Stimulated activated naive CD8-positive, alpha-beta T cell treated with anti-CD3 and anti-CD28 coated beads, Interleukin-15, Interleukin-2, amounts not matched to agents 100 U/mL and 50 U/mL, for 24 hours (primary cell): ENCODE measurements around the gene CNOT6L.
A peak's percentile ranks its signal among the peaks of the same experiment; 100 is the strongest.
"Not testable (repeated sequence)": the region's sequence is repeated elsewhere in the genome, so short reads cannot be mapped to it uniquely, and the experiment has no call there.

ENCODE experiments used
- ATAC-seq: fragments of 150-1000 bp; cut with Tn5 transposase; one replicate; pipeline ENCODE4 v1.10.0; 2021
- DNase-seq: peaks from one replicate; pipeline ENCODE4 v3.0.0; 2021

CNOT6L gene

GRCh38 chr4:77782102-77782835 lies 36.9 kb downstream of the CNOT6L start:
- ATAC-seq (no peak), DNase-seq (no peak)

GRCh38 chr4:77780762-77781161 lies 38.4 kb downstream of the CNOT6L start:
- ATAC-seq, DNase-seq: not testable (repeated sequence)

- ATAC-seq, result no peak
- no peak for DNase-seq
These were observed 41.9 kb downstream of the CNOT6L start for GRCh38 chr4:77777135-77777807.

GRCh38 chr4:77776182-77777134 lies 42.7 kb downstream of the CNOT6L start:
- ATAC-seq, result no peak
- no peak for DNase-seq

- DNase-seq, result no peak
- ATAC-seq, result no peak
These were observed 46.1 kb downstream of the CNOT6L start for GRCh38 chr4:77773101-77773500.

- ATAC-seq (no peak), DNase-seq (no peak)
These were observed 47.6 kb downstream of the CNOT6L start for GRCh38 chr4:77771566-77771965.

GRCh38 chr4:77765720-77766119 lies 53.4 kb downstream of the CNOT6L start:
- no peak for DNase-seq
- no peak for ATAC-seq

- DNase-seq (no peak), ATAC-seq (no peak)
These were observed 56.6 kb downstream of the CNOT6L start for GRCh38 chr4:77762531-77762930.

GRCh38 chr4:77761595-77761994 lies 57.6 kb downstream of the CNOT6L start:
- no peak for DNase-seq

GRCh38 chr4:77758804-77759203 lies 60.4 kb downstream of the CNOT6L start:
- DNase-seq (no peak), ATAC-seq (no peak)

More at GRCh38 chr4:77761595-77761994, 57.6 kb downstream of the CNOT6L start:
- no peak for ATAC-seq

GRCh38 chr4:77751764-77752163 lies 67.4 kb downstream of the CNOT6L start:
- DNase-seq (no peak), ATAC-seq (no peak)

- no peak for DNase-seq
- no peak for ATAC-seq
These were observed 73.4 kb downstream of the CNOT6L start for GRCh38 chr4:77745792-77746191.

GRCh38 chr4:77742054-77742453 lies 77.1 kb downstream of the CNOT6L start:
- no peak for ATAC-seq
- DNase-seq, result no peak

- ATAC-seq, result no peak
These were observed 78.7 kb downstream of the CNOT6L start for GRCh38 chr4:77740480-77740879.

GRCh38 chr4:77734928-77735327 lies 84.2 kb downstream of the CNOT6L start:
- DNase-seq, result peak; percentile 31
- ATAC-seq, result peak; percentile 99

More at GRCh38 chr4:77740480-77740879, 78.7 kb downstream of the CNOT6L start:
- DNase-seq, result no peak

GRCh38 chr4:77731656-77732055 lies 87.5 kb downstream of the CNOT6L start:
- ATAC-seq (no peak), DNase-seq (no peak)

GRCh38 chr4:77728420-77728819 lies 90.7 kb downstream of the CNOT6L start:
- DNase-seq (no peak), ATAC-seq (no peak)

GRCh38 chr4:77721073-77721472 lies 98.1 kb downstream of the CNOT6L start:
- ATAC-seq (no peak), DNase-seq (no peak)

GRCh38 chr4:77718500-77718899 lies 100.7 kb downstream of the CNOT6L start:
- DNase-seq, ATAC-seq: not testable (repeated sequence)

GRCh38 chr4:77715414-77716290 lies 103.5 kb downstream of the CNOT6L start:
- peak; percentile 82 for ATAC-seq
- no peak for DNase-seq

GRCh38 chr4:77714514-77714913 lies 104.7 kb downstream of the CNOT6L start:
- no peak for ATAC-seq
- no peak for DNase-seq
